ENCODE results near the gene ATF6.

The ATF6 gene

GRCh38 chr1:161956930-161957329 is 190.8 kb downstream of the ATF6 start:
- no peak for TF ChIP-seq CTCF (IDR thresholded peaks at IDR 0.05; ENCODE audit: insufficient read depth, missing control alignments)
- no peak for FAIRE-seq
- no peak for DNase-seq (ENCODE audit: insufficient read length, low spot score)

- FAIRE-seq (no peak), DNase-seq (ENCODE audit: insufficient read length, low spot score) (no peak)
- TF ChIP-seq CTCF (IDR thresholded peaks at IDR 0.05; ENCODE audit: insufficient read depth, missing control alignments) = no peak
Measured at GRCh38 chr1:161958425-161958824, 192.3 kb downstream of the ATF6 start.

GRCh38 chr1:161962091-161962887 is 196.2 kb downstream of the ATF6 start:
- no peak for TF ChIP-seq CTCF (IDR thresholded peaks at IDR 0.05; ENCODE audit: insufficient read depth, missing control alignments)
- FAIRE-seq (peak; percentile 46), DNase-seq (ENCODE audit: insufficient read length, low spot score) (no peak)

- DNase-seq (ENCODE audit: insufficient read length, low spot score) (no peak), FAIRE-seq (no peak)
- no peak for TF ChIP-seq CTCF (IDR thresholded peaks at IDR 0.05; ENCODE audit: insufficient read depth, missing control alignments)
Measured at GRCh38 chr1:161966067-161966466, 199.9 kb downstream of the ATF6 start.

GRCh38 chr1:161970036-161970435 is 203.9 kb downstream of the ATF6 start:
- DNase-seq (ENCODE audit: insufficient read length, low spot score) = no peak
- TF ChIP-seq CTCF (IDR thresholded peaks at IDR 0.05; ENCODE audit: insufficient read depth, missing control alignments) = no peak
- FAIRE-seq = no peak

- no peak for TF ChIP-seq CTCF (IDR thresholded peaks at IDR 0.05; ENCODE audit: insufficient read depth, missing control alignments)
- no peak for FAIRE-seq
- DNase-seq (ENCODE audit: insufficient read length, low spot score) = no peak
Measured at GRCh38 chr1:161970633-161971032, 204.5 kb downstream of the ATF6 start.

- TF ChIP-seq CTCF (IDR thresholded peaks at IDR 0.05; ENCODE audit: insufficient read depth, missing control alignments) = no peak
- DNase-seq (ENCODE audit: insufficient read length, low spot score) (no peak), FAIRE-seq (no peak)
Measured at GRCh38 chr1:161972828-161973227, 206.7 kb downstream of the ATF6 start.

All from D721Med (cell line).